Hypothalamus (tissue), 51 donors: Measurements from ENCODE around the gene TEX47.

Source experiments
- DNase-seq, 51 donors: peaks; one replicate each; lab custom pipeline; 2025; lab: John Stamatoyannopoulos, UW

Gene TEX47

GRCh38 chr7:88756802-88757201 is 38.7 kb downstream of the TEX47 start:
- no peak for DNase-seq

- DNase-seq = no peak
Observed at GRCh38 chr7:88746126-88746525, 49.4 kb downstream of the TEX47 start.
